Brain microvascular endothelial cell (primary cell): ENCODE measurements around the gene FGF18.

Source experiments
- DNase-seq: peaks from one replicate; pipeline ENCODE4 v3.0.0-alpha.2; 2020
- H3K27ac ChIP-seq: fragments of 250-450 bp; sonication (Bioruptor Pico); 2 replicates; pipeline ENCODE4 v1.5.1; 2020; ENCODE audit warnings: mild to moderate bottlenecking, moderate library complexity
- H3K27me3 ChIP-seq: fragments of 250-450 bp; sonication (Bioruptor Pico); replicated peaks from 2 replicates; pipeline ENCODE4 v1.5.1; 2020; ENCODE audit warnings: mild to moderate bottlenecking
- H3K36me3 ChIP-seq: fragments of 250-450 bp; sonication (Bioruptor Pico); replicated peaks from 2 replicates; pipeline ENCODE4 v1.5.1; 2020; ENCODE audit warnings: mild to moderate bottlenecking
- H3K4me3 ChIP-seq: 2 replicates; pipeline ENCODE4 v1.5.1; 2011; ENCODE audit warnings: low read depth, mild to moderate bottlenecking, control low read depth, low read length, moderate library complexity
- in situ Hi-C: cut with HindIII; loops from 2 replicates; pipeline ENCODE4 v1.10.0; 2017; ENCODE audit warnings: low sequenced_read_pairs, low pct_ligation_motif_present
- TF ChIP-seq, protein P1 (sequence below): IDR thresholded peaks from 2 replicates; pipeline ENCODE4 v1.5.1; 2011; ENCODE audit warnings: low read depth, mild to moderate bottlenecking, moderate library complexity, low read length, control low read depth, inconsistent platforms; ENCODE audit errors: missing control alignments

The FGF18 gene

DNA sequence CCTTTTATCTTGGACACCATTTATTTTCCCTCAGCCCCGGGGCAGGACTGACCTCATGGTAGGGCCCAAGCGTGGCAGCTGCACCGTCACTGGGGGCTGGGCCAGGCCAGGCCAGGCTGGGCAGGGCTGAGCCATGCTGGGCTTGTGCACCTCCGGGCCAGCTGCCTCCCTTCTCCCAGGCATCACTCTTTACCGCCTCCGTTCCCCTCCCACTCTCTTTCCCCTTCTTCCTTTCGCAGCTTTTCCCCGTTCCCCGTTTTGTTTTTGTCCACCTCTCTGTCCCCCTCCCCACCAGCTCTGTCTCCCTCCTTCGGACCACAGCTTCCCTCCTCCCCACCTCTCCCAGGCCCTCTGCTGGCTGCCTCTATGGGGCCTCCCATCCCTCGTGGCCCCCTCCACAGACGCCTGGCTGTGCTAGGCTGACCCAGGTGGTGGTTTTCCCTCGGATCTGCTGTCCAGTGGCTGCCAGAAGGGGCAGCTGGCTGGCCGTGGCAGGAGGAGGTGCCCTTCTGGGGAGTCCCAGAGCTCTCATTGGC lies 17.9 kb downstream of the FGF18 start:
- H3K27ac ChIP-seq = no peak overlapping the region
- TF ChIP-seq, protein P1, sequence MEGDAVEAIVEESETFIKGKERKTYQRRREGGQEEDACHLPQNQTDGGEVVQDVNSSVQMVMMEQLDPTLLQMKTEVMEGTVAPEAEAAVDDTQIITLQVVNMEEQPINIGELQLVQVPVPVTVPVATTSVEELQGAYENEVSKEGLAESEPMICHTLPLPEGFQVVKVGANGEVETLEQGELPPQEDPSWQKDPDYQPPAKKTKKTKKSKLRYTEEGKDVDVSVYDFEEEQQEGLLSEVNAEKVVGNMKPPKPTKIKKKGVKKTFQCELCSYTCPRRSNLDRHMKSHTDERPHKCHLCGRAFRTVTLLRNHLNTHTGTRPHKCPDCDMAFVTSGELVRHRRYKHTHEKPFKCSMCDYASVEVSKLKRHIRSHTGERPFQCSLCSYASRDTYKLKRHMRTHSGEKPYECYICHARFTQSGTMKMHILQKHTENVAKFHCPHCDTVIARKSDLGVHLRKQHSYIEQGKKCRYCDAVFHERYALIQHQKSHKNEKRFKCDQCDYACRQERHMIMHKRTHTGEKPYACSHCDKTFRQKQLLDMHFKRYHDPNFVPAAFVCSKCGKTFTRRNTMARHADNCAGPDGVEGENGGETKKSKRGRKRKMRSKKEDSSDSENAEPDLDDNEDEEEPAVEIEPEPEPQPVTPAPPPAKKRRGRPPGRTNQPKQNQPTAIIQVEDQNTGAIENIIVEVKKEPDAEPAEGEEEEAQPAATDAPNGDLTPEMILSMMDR = peak; percentile 38
- DNase-seq = no peak
- no peaks in the 10 kb centered on the region for H3K27me3 ChIP-seq
- in situ Hi-C loops = no loop called here
- H3K36me3 ChIP-seq = no peaks in the 10 kb centered on the region
- H3K4me3 ChIP-seq = no peak overlapping the region

DNA sequence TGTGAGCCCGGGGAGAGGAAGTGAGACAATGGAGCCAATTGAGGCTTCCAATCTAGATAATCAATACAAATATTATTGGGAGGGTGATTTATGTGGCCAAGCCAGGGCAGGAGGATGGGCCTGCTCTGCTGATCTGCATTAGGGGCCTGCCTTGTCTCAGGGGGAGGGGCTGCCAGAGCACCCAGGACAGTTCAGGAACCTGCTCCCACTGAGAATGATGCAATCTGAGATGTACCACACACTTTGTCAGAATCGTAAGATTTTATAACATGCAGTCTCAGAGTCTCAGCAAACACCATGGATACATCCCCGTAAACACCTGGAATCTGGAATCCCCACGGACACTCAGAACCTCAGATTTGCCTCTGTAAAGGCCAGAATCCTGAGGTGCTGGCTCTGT lies 19.3 kb downstream of the FGF18 start:
- Histone ChIP-seq H3K27ac (no peak overlapping the region), H3K36me3 (no peaks in the 10 kb centered on the region), H3K4me3 (no peak overlapping the region), H3K27me3 (no peaks in the 10 kb centered on the region)
- TF ChIP-seq, protein P1 = no peak
- in situ Hi-C loops = no loop called here
- no peak for DNase-seq

DNA sequence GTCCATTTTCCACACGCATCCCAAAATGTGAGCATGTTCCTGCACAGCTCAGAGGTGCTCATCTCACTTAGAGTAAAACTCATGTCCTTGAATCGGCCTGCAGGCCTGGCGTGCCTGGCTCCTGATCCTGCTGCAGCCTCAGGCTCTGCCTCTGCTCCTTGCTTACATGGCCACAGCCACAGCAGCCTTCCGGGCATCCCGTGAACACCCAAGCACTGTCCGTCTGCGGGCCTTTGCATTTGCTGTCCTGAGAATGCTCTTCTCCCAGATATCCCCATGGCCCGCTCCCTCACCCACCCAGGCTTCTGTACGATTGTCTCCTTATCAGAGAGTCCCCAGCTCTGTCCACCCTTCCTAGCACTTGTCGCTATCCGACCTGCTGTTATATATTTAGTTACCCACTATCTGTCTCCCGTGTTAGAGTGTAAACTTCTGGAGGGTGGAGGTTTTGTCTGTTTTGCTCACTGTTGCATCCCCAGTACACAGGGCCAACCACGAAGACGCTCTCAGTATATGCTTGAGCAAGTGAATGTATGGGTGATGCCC lies 21.9 kb downstream of the FGF18 start:
- TF ChIP-seq, protein P1 = no peak
- no peaks in the 10 kb centered on the region for H3K27me3 ChIP-seq
- in situ Hi-C loops = no loop called here
- no peak for DNase-seq
- no peaks in the 10 kb centered on the region for H3K36me3 ChIP-seq
- H3K27ac ChIP-seq = no peak overlapping the region
- H3K4me3 ChIP-seq = no peak overlapping the region

DNA sequence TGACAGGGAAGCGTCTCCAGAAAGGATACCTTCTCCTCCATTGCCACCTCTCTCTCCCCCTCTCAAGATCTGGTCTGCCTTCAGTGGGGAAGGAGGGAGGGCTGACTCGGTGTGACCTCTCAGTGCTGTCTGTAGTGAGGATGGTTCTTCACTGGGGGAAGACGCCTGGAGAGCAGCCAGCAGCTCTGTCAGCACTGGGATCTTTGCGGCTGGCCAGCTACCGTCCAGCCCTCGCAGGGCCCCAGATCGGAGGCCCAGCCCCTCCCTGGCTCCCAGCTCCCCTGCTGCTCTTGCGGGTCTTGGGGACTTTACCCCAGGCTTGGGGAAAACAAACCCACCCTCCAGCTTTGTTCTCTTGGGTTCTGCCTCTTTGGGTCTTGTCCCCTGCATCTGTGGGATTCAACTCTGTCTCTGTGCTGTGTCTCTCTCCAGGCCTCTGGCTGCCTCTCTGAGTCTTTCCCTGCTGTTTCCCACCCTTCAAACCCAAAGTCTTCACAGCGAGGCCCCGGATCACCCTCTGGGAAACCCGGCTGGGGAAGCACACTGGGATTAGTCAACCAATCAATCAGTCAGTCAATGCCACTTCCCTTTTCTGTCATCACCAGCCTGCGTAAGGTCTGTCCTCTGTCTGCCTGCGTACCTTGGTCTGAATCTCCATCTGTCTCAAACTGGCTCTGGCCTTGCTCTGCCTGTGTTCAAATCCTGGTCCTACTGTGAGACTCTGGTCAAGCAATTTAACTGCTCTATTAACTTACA lies 23.0 kb downstream of the FGF18 start:
- TF ChIP-seq, protein P1 = no peak
- Histone ChIP-seq H3K27me3 (no peaks in the 10 kb centered on the region), H3K27ac (no peak overlapping the region), H3K4me3 (no peak overlapping the region), H3K36me3 (no peaks in the 10 kb centered on the region)
- DNase-seq = peak; percentile 45
- in situ Hi-C loops = no loop called here

DNA sequence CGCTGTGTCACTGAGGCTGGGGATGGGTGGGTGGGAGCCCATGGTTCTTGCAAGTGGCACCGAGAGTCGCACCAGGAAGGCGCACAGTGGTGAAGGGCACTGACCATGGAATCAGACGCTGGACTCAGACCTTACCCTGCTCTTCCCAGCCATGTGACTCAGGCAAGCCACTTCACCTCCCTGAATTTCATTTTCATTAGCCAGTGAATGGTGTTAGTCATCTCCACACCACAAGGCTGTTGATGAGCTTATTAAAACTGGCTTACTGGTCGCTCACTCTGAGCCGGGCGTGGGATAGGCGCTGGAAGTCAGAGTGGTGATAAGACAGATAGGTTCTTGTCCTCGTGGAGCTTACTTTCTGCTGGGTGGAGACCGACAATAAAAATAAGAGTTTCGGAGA lies 25.1 kb downstream of the FGF18 start:
- TF ChIP-seq, protein P1 = no peak
- in situ Hi-C loops = no loop called here
- no peaks in the 10 kb centered on the region for H3K27me3 ChIP-seq
- H3K36me3 ChIP-seq = no peaks in the 10 kb centered on the region
- H3K4me3 ChIP-seq = no peak overlapping the region
- no peak overlapping the region for H3K27ac ChIP-seq
- DNase-seq = no peak
